ENCODE data around the gene MYO15A.

Gene MYO15A

DNA sequence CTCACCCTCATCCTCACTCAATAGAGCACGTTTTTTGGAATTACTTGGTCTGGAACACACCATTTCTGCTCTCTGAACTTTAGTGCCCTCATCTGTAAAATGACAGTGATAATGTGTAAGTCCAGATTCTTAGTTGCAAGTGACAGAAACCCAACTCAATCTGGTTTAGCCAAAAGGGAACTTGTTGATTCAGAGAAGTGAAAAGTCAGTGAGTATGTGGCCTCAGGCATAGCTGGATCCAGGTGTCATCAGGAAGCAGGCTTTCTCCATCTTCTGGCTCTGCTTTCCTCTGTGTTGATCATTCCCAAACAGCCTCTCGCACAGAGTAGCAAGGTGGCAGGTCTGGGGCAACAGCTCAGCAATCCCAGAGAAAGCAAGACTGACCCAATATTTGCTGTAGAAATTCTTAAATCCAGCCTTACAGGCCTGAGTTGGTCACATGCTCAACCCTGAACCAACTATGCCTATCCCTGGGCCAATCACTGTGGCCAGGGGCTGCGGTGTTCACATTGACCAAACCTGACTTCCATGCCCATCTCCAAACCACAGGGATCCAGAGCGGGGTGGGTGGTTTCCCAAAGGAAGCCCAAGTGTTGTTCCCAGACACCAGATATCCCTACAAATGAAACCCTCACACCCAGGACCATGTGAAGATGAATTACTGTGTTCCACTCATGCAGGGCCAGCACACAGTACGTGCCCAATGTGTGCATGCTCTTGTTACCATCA is 51.7 kb downstream of the MYO15A start:
- no peak for DNase-seq

DNA sequence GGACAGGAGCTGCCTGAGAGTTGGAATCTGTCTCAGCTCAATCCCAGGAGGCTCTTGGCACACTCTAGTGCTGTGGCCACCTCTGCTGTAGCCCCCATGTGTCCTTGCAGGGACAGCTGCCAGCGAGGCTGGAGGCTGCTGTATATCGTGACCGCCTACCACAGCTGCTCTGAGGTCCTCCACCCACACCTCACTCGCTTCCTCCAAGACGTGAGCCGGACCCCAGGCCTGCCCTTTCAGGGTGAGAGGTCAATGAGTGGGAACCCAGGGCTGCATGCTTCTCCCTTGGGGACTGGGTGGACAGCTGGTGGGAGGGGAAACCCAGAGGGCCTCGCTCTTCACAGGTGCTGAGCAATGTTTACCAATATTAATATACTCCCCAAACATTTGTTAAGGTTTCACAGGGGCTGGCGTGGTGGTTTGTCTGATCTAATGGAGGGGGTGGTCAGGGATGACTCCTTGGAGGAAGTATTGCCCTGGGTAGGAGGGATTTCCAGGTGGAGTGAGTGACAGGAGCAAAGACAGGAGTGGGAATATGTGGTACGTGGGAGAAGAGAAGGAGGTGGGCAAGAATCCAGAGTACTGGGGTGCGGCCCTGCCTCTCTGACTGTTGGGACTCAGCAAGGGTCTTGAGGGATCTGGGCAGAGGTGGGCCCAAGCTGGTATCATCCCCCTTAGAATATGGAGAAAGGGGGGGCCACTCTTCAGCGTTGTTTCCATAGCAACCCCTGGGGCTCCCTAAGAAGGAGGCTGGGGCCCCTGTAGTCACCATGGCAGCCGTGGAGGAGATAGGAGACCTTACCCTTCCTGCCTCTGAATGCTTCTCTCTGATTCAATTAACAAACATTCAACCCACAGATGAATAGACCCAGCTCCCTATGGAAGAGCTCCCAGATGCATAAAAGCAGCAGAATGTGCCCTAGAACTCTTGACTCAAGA is 52.9 kb downstream of the MYO15A start:
- DNase-seq: no peak

DNA sequence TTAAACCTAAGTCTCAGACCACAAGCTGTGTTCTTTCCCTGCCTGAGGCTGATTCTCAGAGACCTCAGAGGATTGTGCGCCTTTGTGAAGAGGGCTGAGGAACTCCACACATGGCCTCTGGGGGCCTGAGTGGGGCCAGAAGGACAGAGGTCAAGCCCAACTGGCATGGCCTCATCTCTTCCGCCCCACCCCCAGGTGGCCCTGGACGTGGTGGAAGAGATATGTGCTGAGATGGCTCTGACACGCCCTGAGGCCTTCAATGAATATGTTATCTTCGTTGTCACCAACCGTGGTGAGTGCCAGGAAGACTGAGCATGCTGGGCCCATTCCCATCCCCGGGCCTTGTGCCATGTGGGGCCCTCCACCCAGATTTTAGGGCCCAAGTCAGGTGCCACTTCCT is 55.0 kb downstream of the MYO15A start:
- no peak for DNase-seq

DNA sequence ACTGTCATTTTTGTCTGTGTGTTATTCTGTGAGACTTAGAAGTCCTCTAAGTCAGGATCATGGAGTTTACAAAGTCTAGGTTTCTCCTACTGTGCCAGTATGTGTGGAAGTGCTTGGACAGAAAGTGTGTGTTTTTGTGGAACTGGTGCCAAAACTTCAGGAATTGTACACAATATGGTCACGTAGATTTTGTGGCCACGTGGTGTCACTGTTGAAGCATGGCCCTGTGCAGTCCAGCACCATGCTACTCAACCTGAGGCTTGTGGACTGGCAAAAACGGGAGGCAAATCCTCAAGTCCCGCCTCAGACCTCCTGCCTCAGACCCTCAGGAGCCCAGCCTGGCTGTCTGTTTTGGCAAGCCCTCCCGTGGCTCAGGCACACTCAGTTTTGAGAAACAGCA is 58.3 kb downstream of the MYO15A start:
- DNase-seq: no peak

DNA sequence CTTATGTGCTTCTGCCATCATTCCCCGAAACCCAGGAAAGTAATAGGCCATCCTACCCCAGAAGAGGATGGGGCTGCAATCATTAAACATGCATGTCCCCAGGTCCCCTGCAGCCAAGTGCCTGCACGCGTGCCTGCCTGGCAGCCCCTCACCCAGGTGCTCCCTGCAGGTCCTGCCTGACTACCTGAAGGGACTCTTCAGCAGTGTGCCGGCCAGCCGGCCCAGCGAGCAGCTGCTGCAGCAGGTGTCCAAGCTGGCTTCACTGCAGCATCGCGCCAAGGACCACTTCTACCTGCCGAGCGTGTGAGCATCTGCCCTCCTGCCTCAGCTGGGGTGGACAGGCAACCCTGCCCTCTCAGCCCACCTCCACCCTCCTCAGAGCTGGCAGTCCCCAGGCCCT is 58.9 kb downstream of the MYO15A start:
- no peak for DNase-seq

DNA sequence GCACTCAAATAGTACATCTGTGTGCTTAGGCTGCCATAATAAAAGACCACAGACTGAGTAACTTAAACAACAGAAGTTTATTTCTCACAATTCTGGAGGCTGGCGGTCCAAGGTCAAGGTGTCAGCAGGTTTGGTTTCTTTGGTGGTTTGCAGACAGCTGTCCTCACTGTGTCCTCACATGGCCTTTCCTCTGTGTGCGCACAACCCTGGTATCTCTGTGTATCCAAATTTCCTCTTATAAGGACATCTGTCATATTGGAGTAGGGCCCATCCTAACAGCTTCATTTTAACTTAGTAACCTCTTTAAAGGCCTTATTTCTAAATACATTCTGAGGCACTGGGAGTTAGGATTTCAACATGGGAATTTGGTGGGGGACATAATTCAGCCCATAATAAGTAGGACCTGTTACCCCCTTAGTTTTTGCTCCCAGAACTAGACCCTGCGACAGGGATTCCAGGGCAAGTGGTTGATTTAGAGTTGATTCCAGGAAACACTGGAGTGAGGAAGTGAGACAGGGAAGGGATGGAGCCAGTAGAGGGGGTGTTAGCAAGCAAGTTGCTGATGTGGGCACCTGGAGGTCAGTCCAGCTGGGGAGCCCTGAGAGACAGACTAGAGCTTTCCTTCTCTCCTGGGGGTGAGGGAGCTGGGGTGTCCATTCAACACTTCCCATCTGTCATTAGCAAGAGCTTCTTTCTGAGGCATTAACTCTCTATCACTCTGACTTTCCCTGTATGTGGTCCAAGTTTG is 64.1 kb downstream of the MYO15A start:
- DNase-seq: no peak

DNA sequence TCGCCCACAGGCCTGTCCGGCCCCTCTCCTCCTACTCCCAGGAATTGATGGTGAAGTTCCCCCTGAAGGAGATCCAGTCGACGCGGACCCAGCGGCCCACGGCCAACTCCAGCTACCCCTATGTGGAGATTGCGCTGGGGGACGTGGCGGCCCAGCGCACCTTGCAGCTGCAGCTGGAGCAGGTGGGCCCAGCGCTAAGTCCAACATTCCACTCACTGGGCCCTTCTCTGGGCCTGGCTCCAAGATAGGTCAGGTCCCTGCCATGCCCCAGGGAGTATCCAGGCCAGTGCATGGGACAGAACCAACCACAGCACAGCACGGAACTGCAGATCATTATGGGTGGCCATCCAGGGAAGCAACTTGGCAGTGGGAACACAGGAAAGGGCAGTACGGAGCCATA is 65.2 kb downstream of the MYO15A start:
- no peak for DNase-seq

DNA sequence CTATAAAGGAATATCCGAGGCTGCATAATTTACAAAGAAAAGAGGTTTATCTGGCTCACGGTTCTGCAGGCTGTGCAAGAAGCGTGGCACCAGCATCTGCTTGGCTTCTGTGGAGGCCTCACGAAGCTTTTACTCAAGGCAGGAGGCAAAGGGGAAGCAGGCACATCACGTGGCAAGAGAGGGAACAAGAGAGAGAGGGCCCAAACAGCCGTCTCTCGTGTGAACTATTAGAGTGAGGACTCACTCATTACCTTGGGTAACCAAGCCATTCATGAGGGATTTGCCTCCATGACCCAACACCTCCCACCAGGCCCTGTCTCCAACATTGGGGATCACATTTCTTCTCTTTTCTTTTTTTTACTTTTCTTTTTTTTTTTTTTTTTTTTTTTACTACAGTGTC is 67.6 kb downstream of the MYO15A start:
- no peak for DNase-seq

DNA sequence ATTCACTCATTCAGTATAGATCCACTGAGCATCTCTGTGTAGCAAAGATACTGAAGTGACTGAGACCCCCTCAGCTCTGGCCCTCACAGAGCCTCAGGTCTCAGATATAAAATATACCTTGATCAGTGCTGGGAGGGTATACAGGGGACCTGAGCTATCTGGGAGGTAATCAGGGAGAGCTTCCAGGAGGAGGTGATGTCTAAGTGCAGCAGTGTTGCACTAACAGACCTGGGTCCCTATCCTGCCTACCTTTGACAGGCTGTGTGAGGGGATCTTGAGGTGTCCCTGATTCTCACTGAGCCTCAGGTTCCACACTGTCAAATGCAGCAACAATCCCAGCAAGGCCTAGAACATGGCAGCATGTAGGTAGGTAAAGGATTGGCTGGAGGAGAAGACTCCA is 68.6 kb downstream of the MYO15A start:
- no peak for DNase-seq

DNA sequence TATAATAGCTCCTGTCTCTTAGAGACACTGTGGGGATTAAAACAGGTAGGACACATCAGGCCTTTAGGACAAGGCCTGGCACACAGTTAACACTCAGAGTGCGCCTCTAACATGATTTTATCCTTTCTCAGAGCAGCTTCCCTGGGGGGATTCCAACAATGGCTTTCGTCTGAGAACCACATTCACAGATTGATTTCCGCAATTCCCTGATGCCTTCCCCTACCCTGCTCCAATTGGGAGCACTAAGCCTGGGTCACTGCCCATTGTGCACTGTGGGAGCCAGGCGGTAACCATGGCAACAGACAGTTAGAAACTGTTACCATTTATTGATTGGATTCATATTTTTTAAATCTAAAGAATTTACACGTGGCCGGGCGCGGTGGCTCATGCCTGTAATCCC is 69.2 kb downstream of the MYO15A start:
- no peak for DNase-seq

DNA sequence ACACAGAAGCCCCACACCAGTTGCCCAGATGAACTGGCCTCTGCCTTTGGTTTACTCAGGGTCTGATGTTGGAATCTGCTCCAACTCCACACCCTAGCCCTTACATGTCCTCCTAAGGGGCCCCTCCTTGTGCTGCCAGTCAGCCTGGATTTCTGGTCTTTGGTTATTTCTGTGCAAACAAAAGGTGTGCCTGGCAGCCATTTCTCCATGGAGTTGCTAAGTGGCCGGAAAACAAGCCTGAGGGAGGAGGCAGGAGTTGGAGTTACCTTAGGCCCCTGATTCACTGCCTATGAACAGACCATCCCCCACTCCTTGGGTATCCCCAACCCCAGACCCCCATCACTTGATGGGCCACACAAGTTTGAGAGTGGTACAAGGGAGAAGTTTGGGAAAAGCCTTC is 70.6 kb downstream of the MYO15A start:
- DNase-seq: no peak

DNA sequence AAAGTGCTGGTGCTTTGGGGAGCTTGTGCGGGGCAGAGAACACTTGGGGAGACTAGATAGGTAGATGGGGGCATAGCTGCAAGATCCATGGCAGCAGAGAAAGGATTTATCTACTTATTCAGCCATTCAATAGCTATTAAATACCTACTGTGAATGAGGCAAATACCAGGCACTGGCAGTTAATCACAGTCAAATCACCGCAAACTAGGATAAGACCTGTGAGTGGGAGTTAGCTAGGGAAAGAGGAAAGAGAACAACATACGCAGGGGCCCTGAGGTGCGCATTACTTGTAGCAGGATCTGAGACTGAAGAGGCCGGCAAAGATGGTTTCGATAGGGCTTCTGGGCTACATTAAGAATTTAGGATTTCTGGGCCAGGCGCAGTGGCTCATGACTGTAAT is 71.2 kb downstream of the MYO15A start:
- DNase-seq: no peak

DNA sequence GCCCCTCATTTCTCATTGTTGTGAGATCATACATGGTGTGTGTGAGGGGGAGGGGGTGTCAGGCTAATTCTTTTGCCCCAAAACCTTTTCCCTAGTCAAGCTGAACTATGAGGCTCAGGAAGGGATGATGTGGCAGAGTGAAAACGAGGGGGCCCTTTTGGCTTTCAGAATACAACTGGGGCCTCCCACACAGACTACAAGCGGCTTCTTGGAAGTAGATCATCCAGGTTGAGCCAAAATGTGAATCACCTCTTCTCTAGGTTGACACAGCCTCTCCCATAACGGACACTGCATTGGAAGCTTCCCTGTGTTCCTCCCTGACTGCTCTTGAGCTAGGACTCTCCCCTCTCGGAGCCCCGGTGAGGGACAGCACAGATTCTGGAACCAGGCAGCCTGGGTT is 72.8 kb downstream of the MYO15A start:
- DNase-seq: no peak

DNA sequence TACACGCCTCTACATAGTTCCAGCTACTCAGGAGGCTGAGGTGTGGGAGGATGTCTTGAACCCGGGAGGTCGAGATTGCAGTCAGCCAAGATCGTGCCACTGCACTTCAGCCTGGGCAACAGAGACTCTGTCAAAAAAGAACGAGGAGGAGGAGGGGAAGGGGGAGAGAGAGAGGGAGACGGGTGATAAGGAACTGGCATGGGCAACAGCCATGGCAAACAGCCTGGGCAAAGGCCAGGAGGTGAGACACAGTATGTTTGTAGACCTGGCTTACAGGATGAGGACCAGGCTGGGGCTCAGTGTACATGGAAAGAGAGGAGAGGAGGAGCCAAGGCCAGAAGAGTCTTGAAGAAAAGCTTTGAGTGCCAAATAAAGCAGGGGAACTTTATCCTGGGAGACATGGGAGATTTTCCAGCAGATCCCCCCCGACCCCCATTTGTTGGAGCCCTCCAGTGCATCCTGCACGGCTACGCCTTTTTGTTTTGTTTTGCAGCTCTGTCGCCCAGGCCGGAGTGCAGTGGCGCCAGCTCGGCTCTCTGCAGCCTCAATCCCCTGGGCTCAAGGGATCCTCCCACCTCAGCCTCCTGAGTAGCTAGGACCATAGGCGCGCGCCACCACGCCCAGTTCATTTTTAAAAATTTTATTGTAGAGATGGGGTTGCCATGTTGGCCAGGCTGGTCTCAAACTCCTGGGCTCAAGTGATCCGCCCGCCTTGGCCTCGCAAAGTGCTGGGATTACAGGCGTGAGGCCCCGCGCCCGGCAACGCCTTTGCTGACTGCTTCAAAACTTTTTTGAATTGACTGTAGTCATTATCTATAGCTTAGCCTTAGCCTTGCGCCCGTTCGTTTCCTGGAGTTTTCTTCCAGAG is 73.8 kb downstream of the MYO15A start:
- peak; percentile 20 for DNase-seq

DNA sequence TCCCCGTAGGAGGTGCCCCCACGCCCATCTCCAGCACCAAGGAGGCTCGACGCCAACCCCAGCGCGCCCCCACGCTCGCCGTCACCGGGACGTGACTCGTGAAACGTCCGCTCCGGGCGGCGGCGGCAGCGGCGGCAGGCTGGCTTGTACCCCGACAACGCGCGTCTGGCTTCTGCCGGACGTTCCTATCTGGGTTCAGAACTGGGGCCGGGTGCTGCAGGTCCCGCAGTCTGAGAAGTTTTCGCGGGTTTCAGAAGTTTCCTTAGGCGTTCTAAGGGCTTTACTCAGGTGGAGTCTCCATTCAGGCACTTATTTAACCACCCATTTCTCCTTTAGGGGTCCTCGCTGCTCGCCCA is 74.4 kb downstream of the MYO15A start:
- peak; percentile 88 for DNase-seq

DNA sequence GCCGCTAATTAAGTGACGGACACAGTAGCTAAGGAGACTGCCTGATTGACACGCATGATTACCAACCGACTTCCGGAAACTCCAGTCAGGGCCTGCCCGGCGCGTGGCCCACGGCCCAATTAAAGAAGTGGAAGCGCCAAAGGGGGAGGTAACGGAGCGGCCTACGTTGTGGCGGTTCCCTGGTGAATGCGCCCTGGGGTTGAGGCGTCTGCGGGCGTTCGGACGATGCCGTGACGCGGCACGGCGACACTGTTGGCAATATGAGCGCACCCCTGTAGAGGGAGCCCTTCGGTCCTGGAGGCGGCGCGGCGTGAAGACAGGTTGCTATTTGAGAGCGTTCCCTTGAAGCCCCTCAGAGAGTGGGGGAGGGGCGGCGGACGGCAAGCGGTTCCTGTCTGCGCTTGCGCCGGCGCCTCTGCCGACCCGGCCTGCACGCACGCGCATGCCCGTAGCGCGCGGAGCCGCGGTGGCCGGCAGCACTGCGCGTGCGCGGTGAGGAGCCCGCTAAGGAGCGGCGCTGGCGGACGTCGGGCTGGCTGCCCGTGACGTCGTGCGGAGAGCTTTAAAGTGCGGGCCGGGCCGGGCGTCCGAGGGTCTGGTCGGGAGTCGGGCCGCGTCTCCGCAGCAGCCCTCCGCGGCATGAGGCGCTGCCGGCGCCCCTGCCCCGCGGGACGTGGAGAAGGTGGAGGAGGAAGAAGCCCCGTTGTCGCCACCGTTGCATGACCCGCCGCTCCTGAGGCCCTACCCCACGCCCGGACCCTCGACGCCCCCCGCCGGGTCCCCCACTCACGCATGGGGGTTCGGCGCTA is 75.0 kb downstream of the MYO15A start, which contains the start of gene ALKBH5:
Gene ALKBH5 (plus strand): TSS at position 495 of the 809 bp plus-strand sequence. CDS start 416 bp downstream, outside the sequence.
- peak; percentile 100 for DNase-seq

DNA sequence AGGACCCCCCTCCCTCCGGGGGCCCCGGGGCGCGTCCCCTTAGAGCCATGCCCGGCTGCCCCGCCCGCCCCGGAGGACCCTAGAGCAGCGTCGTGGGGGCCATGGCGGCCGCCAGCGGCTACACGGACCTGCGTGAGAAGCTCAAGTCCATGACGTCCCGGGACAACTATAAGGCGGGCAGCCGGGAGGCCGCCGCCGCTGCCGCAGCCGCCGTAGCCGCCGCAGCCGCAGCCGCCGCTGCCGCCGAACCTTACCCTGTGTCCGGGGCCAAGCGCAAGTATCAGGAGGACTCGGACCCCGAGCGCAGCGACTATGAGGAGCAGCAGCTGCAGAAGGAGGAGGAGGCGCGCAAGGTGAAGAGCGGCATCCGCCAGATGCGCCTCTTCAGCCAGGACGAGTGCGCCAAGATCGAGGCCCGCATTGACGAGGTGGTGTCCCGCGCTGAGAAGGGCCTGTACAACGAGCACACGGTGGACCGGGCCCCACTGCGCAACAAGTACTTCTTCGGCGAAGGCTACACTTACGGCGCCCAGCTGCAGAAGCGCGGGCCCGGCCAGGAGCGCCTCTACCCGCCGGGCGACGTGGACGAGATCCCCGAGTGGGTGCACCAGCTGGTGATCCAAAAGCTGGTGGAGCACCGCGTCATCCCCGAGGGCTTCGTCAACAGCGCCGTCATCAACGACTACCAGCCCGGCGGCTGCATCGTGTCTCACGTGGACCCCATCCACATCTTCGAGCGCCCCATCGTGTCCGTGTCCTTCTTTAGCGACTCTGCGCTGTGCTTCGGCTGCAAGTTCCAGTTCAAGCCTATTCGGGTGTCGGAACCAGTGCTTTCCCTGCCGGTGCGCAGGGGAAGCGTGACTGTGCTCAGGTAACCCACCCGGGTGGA is 75.8 kb downstream of the MYO15A start:
- peak; percentile 51 for DNase-seq

DNA sequence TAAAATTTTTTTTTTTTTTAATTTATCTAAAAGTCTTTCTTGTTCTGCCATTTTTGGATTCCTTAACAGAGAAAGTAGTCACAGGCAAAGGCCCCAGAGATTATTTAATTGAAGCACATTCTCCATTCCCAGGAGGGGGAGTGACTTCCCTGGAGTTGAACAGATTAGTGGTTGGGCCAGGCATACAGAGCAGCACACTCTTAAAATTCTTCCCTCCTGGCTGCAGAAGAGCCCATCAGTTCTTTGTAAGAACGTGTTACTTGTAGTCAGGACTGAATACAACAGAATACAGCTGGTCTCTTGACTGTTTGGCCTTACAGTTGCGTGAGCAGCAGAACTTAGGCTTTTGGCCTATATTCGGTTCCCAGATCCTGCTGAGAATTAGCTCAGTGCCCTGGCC is 76.8 kb downstream of the MYO15A start:
- peak; percentile 36 for DNase-seq

DNA sequence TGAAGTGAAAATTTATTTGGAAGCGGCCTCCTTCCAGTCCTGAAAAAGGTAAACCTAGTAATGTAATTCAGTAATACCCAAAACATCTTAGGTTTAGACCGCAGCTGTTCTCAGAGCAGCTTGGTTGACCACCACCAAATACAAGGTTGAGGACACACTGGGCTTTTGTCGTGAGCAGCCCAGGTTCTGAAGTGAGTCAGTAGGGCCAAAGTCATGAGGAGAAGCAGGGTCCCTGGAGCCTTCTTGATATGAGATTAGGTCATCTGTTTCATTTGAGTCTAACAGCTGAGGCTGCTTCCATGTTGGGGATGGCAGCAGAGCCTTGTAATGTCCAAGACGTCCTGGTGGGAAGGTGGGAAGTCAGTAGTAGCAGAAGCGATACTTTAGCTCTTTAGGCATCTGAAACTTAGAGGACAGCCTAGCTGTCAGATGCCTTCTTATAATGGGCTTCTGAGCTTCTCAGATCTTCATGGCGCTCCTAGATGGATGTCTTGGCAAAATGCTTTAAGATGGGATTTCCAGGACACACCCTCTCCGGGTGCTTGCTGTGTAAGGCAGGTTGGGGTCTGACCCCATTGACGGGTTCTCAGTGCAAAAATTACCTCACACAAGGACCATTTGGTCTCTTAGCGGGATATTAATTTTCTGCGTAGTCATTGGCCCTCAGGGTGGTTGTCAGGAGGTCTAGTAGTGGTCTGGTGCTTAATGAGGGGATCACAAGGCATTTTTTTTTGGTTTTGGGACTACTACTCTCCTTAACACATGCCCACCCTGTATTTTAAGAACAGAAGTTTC is 77.5 kb downstream of the MYO15A start:
- peak; percentile 51 for DNase-seq

DNA sequence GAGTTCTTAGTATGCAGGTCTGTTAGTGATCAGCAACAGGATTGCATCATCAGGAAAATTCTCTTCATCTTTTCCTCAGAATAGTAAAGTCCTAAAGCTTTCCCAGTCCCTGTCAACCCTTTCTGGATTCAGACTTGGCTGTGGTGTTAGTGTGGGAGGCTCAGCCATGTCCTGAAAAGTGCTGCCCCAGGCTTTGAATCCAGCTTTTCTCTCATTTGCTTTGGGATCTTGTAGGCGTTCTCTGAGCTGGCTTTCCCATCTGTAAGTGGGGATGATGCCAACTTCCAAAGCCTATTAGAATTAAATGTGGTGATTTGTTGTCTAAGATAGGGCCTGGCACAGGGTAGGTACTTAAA is 78.0 kb downstream of the MYO15A start:
- peak; percentile 39 for DNase-seq
